Uterus (tissue), 2 donors: ENCODE data around the gene PDGFC.

Experiments used
- POLR2A ChIP-seq, 2 donors: fragments of 450-650 bp; IDR thresholded peaks; one replicate each; pipeline ENCODE4 v1.6.1; 2016; ENCODE audit warnings: antibody characterized with exemption in 2 of 2, mild to moderate bottlenecking in 1 of 2, moderate library complexity in 1 of 2
- TF ChIP-seq, protein P1 (sequence below), 4 experiments: fragments of 200-600 bp in 2 of 4; fragments of 450-650 bp in 2 of 4; sonication (generic) in 2 of 4; IDR thresholded peaks; one replicate each; pipeline ENCODE4 v1.5.1; 2016 to 2019; ENCODE audit warnings: antibody characterized with exemption in 4 of 4, mild to moderate bottlenecking in 2 of 4, moderate library complexity in 1 of 4

DNA sequence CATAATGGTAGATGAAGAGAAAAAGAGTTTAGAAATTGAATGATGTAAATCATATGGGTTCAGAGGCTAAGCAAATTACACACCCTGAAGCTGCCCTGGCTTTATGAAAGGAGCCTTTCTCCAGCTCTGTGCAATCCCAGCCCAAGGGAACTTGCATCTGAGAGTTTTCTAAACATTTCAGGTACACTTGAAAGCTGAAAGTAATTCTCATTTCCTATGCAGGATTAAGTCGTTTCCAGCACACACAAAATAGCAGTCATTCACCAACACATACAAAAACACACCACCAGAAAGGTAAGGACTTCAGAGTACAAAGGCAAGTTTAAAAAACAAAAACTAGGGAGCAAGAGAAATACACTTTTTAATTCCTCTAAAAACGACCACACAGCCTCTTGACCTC is 1.7 kb downstream of the PDGFC start:
- TF ChIP-seq, protein P1, sequence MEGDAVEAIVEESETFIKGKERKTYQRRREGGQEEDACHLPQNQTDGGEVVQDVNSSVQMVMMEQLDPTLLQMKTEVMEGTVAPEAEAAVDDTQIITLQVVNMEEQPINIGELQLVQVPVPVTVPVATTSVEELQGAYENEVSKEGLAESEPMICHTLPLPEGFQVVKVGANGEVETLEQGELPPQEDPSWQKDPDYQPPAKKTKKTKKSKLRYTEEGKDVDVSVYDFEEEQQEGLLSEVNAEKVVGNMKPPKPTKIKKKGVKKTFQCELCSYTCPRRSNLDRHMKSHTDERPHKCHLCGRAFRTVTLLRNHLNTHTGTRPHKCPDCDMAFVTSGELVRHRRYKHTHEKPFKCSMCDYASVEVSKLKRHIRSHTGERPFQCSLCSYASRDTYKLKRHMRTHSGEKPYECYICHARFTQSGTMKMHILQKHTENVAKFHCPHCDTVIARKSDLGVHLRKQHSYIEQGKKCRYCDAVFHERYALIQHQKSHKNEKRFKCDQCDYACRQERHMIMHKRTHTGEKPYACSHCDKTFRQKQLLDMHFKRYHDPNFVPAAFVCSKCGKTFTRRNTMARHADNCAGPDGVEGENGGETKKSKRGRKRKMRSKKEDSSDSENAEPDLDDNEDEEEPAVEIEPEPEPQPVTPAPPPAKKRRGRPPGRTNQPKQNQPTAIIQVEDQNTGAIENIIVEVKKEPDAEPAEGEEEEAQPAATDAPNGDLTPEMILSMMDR (IDR thresholded peaks at IDR 0.05): no peak
- no peak for TF ChIP-seq POLR2A (IDR thresholded peaks at IDR 0.05)
